RPMI7951 (cell line): ENCODE data around the gene IMMP2L. TPM values are rescaled to one million over a fixed set of nuclear protein-coding genes. Genes with fewer than 3 reads are reported as not detected.

ENCODE experiments used
- DNase-seq: peaks from one replicate; pipeline ENCODE4 v3.0.0-alpha.2; 2012; ENCODE audit warnings: low read depth
- total RNA-seq: library from RNA; depleted of rRNA; stranded (reverse); fragments of >200 nt; shearing (Covaris generic); gene quantifications from 2 replicates; pipeline ENCODE4 v1.2.3, GENCODE V29; 2014

Gene IMMP2L
- total RNA-seq, 1 experiment from 2014 or later: 10.5 TPM

DNA sequence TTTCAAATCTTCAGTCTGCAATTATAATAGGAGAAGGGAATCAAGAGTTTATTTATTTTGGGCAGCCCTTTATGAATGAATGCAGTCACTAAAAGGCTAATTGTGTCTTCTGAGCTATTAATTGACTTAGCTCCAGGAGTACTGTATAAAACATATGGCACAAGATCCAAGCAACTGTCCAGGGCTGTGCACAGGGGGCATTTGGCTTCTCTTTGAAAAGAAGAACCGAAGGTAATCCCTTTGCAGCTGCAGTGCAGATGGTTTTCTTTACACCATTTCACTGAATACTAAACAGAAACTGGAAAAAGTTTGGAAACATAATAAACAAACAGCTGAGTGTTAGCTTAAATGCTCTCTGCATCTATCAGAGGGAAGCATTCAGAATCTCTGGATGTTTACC is 753.9 kb downstream of the IMMP2L start:
- no peak for DNase-seq

DNA sequence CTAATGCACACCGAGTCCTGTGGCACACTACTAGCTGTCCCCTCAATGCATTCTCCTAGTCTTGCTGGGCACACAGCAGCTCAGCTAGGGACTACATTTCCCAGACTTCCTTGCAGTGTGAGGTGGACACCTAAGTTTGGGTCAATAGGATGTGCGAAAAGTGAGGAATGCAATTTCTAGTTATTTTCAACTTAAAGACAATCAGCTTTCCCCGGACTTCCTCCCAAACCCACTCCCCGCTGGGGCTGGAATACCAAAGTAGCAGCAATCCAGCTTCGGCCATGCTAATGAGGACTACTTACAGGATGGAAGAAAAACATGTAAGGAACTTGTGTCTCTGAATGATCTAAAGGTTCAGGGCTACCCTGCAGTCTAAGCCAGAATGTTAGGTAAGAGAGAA is 757.8 kb downstream of the IMMP2L start:
- no peak for DNase-seq

GRCh38 chr7:110803602-110804143 is 758.6 kb downstream of the IMMP2L start:
- no peak for DNase-seq

DNA sequence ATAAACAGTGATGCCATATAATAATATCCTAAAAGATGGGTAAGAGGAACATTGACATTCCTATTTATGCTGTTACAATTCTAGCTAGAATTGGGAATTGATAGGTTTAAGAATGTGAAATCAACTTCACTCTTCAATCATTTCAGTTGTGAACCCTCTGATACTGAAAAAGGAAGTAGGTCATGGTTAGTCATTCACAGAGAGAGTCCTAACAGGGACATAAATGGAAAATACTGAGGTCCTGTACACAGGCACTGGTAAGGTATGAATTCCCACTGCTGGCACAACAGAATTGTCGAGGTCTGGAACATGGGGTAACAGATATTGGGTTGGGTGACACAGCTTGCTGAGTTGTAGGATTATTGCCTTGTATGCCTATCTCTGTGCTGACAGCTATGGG is 760.8 kb downstream of the IMMP2L start:
- DNase-seq: no peak

GRCh38 chr7:110800984-110801383 is 761.3 kb downstream of the IMMP2L start:
- no peak for DNase-seq

- no peak for DNase-seq
Measured at GRCh38 chr7:110797656-110798055, 764.6 kb downstream of the IMMP2L start.

DNA sequence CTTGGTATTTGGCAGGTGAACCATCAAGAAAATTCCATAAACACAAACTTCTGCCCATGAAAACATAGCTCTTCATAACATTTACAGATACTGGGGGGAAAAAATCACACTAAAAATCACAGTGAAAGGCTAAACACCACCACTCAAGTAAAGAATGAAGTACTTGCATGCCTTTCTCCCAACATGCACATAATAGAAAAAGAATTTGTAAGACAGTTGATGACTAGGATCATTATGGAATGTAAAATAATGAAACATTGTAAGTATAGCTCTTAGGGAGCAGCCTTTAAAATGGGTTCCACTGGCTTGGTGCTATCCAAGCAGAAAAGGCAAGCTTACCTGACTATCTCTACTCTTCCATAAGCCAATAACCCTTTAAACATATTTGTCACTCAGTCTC is 771.3 kb downstream of the IMMP2L start:
- no peak for DNase-seq

DNA sequence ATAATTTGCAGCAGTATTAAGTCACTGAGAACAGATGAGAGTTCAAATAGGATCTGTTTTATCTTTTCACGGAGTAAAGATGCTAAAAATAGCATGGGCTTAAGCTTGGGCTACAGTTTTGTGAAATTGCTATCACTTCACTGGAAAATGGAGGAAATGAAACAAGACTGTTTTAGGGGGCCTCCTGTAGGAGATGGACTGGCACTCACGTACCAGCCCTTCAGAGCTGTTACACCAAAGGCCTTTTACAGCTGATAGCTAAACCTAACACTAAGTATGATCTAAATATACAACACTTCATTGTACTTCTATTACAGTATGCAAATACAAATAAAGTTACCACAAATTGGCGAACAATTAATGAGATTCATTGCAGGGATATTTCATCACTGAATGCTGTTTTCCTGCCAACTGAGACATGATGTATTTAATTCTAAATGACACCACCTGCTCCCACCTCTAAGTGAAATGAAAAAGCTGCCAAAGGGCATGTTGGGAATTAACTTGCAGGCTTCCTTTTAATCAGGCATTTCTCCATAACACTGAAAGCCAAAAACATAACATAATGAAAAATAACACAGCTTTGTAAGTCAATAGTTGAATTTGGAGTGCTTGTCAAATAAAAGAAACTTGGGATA is 775.8 kb downstream of the IMMP2L start:
- DNase-seq: no peak

- no peak for DNase-seq
Measured at GRCh38 chr7:110784749-110785148, 777.5 kb downstream of the IMMP2L start.

GRCh38 chr7:110780712-110781111 is 781.6 kb downstream of the IMMP2L start:
- no peak for DNase-seq

- DNase-seq: no peak
Measured at GRCh38 chr7:110779339-110779738, 783.0 kb downstream of the IMMP2L start.

GRCh38 chr7:110775046-110775445 is 787.2 kb downstream of the IMMP2L start:
- no peak for DNase-seq

- no peak for DNase-seq
Measured at GRCh38 chr7:110774071-110774470, 788.2 kb downstream of the IMMP2L start.

GRCh38 chr7:110772615-110773014 is 789.7 kb downstream of the IMMP2L start:
- no peak for DNase-seq

GRCh38 chr7:110771717-110772116 is 790.6 kb downstream of the IMMP2L start:
- no peak for DNase-seq

DNA sequence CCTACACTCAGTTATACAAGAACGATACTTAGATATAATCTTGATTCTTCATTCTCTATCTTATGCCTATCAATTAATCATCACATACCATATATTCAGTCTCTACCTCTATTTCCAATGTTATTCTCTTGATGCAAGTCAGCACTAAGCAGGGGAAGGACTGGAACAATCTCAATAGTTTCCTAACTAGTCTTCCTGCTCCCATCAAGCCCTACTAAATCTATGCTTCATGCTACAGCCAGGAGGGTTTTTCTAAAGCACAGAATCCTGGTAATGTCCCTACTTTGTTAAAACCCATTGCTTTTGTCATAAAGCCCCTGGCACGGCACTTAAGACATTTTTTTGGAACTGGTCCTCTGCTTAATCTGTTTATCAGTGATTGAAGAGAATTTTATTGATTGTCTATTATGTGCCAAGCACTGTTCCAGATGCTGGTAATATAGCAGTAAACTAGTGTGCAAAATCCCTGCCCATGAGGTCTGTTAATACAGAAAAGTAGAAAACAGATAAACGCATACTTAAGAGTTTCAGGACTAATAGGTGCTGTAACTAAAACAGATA is 794.7 kb downstream of the IMMP2L start:
- no peak for DNase-seq

- DNase-seq: no peak
Measured at GRCh38 chr7:110766864-110767263, 795.4 kb downstream of the IMMP2L start.

DNA sequence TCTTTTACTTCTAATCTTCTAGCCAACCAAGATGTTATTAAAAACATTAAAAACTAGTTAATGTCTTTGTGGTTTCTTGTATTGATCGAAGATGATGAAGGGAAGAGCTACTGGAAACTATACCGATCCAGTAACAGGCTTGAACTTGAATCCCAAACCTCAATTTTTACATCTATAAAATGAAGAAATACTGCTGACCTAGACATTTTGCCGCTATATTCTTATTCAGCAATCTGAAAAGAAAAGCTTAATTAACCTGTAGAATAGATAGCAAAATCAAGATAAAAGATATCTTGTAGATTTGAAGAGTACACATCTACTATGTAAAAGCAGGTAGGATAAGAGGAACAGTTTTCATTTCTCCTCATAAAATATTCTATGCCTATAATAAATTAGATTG is 797.4 kb downstream of the IMMP2L start:
- DNase-seq: no peak

GRCh38 chr7:110762546-110763225 is 799.6 kb downstream of the IMMP2L start:
- no peak for DNase-seq

GRCh38 chr7:110760341-110760740 is 802.0 kb downstream of the IMMP2L start:
- no peak for DNase-seq

GRCh38 chr7:110759069-110759468 is 803.2 kb downstream of the IMMP2L start:
- DNase-seq: no peak

GRCh38 chr7:110754649-110755048 is 807.6 kb downstream of the IMMP2L start:
- DNase-seq: no peak

DNA sequence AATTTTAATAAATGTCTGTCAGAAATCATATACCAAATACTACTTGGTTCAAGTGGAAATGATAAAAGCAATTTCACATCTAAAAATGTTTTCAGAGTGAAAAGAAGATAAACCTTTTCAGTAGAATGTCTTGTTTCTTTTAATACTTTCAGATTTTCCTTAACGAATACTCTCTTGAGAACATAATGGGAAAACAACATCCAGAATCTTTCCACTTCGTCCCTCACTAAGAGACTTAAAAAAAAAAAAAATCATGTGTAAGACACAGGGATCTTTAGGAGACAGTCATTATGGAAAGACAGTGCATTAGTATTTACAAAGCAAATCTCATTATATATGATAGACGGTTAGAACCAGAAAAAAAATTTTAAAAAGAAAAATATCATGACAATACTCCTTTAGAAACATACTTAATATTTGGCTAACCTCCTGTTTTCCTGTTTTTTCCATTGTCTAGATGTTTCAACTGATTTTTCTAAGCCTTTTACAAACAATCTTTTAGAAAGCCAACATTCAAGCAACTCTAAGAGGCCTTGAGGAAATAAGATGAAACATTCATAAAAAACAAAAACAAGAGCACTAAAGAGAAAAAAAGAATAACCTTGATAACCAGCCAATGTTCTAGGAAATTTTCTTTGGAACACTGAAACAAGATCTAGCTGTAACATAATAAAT is 811.2 kb downstream of the IMMP2L start:
- DNase-seq: no peak
